Stomach (tissue), 4 donors: ENCODE data around the gene MGST3.

Experiments used
- CTCF ChIP-seq, 7 experiments: fragments of 450-650 bp in 4 of 7; fragments of 200-600 bp in 3 of 7; sonication (generic) in 3 of 7; IDR thresholded peaks; one replicate each; pipeline ENCODE4 v1.5.1; 2016 to 2019; ENCODE audit warnings: antibody characterized with exemption in 7 of 7, control low read depth in 2 of 7, mild to moderate bottlenecking in 1 of 7
- EP300 ChIP-seq: sonication (generic); formaldehyde crosslinking; IDR thresholded peaks from one replicate; pipeline ENCODE4 v1.6.1; 2017; ENCODE audit warnings: antibody characterized with exemption
- POLR2A ChIP-seq, 4 donors: fragments of 450-650 bp; IDR thresholded peaks; one replicate each; pipeline ENCODE4 v1.6.1; 2016; ENCODE audit warnings: antibody characterized with exemption in 4 of 4, control low read depth in 2 of 4, mild to moderate bottlenecking in 1 of 4, moderate library complexity in 1 of 4
- POLR2AphosphoS5 ChIP-seq, 3 donors: sonication (generic); formaldehyde crosslinking; IDR thresholded peaks; one replicate each; pipeline ENCODE4 v1.6.1; 2016; ENCODE audit warnings: antibody characterized with exemption in 3 of 3

- TF ChIP-seq EP300 (no peak), CTCF (IDR thresholded peaks at IDR 0.05) (peak in 1 of 7 experiments; percentile 14), POLR2A (IDR thresholded peaks at IDR 0.05) (no peak), POLR2AphosphoS5 (IDR thresholded peaks at IDR 0.05) (peak in 2 of 3 donors; percentile 50 to 58)
These were observed 513 bp downstream of the MGST3 start for GRCh38 chr1:165631342-165632151.
